Skeletal muscle tissue (tissue), 4 donors: Measurements from ENCODE around the gene KLHL22. TPM values are rescaled to one million over a fixed set of nuclear protein-coding genes. Genes with fewer than 3 reads are reported as not detected.

Experiments used
- H3K27ac ChIP-seq: one replicate; pipeline ENCODE4 v1.7.0; 2013; ENCODE audit warnings: mild to moderate bottlenecking, low read depth, low read length, inconsistent platforms
- H3K27me3 ChIP-seq, 3 donors: one replicate each; pipeline ENCODE4 v1.7.0; 2013; ENCODE audit warnings: low read length in 3 of 3; ENCODE audit not compliant: control insufficient read depth in 3 of 3, insufficient read depth in 3 of 3
- H3K36me3 ChIP-seq, 3 donors: one replicate each; pipeline ENCODE4 v1.7.0; 2013; ENCODE audit warnings: low read length in 3 of 3; ENCODE audit not compliant: control insufficient read depth in 3 of 3, insufficient read depth in 3 of 3
- H3K4me1 ChIP-seq, 3 donors: one replicate each; pipeline ENCODE4 v1.7.0; 2013; ENCODE audit warnings: low read length in 3 of 3, mild to moderate bottlenecking in 3 of 3; ENCODE audit not compliant: control insufficient read depth in 3 of 3, insufficient read depth in 3 of 3
- H3K4me3 ChIP-seq, 3 donors: one replicate each; pipeline ENCODE4 v1.7.0; 2013; ENCODE audit warnings: low read length in 3 of 3
- H3K9ac ChIP-seq, 3 donors: one replicate each; pipeline ENCODE4 v1.7.0; 2013; ENCODE audit warnings: low read length in 3 of 3, mild to moderate bottlenecking in 3 of 3, moderate library complexity in 2 of 3, low read depth in 1 of 3
- H3K9me3 ChIP-seq, 3 donors: one replicate each; pipeline ENCODE4 v1.7.0; 2013; ENCODE audit warnings: low read length in 3 of 3; ENCODE audit not compliant: control insufficient read depth in 3 of 3
- total RNA-seq: library from RNA; depleted of rRNA; stranded (reverse); fragments of >200 nt; gene quantifications from one replicate; pipeline ENCODE4 v1.2.3, GENCODE V29; 2014
- donor health status: Osteomylitis.

KLHL22 gene
- total RNA-seq, 1 donor from 2014 or later, result 35.5 TPM

- Histone ChIP-seq H3K9ac (peak overlapping the region in 2 of 3 donors; percentile 12 to 33), H3K27me3 (peaks cover 44 to 55% (median 47%) of the 10 kb centered on the region in 3 donors), H3K27ac (peak overlapping the region; percentile 14), H3K9me3 (no peaks in the 10 kb centered on the region), H3K4me3 (peak overlapping the region; percentile 4 to 38 (median 35)), H3K4me1 (peaks cover 14 to 34% (median 33%) of the 10 kb centered on the region in 3 donors), H3K36me3 (no peaks in the 10 kb centered on the region)
These were observed 59.9 kb downstream of the KLHL22 start for GRCh38 chr22:20435436-20436306.

DNA sequence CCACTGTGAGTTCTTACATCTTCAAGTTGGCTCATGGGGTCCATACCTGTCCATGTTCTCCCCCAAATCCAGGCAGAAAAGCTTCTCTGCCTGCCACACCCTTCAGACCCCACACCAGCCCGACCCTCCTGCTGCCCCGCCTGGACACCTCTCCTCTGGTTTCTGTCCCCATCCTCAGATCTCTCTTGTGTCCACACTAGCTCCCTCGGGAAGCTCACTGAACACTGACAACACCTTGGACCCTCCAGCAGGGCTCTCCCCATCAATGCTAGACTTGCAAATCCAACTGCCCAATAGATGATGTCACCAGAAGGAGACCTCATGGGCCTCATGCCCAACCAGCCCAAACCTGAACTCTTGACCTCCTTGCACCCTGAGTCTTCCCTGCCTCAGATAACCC, 60.8 kb downstream of the KLHL22 start:
- Histone ChIP-seq H3K9ac (no peak overlapping the region), H3K27ac (no peak overlapping the region), H3K4me3 (no peak overlapping the region), H3K27me3 (peaks cover 48 to 61% (median 53%) of the 10 kb centered on the region in 3 donors), H3K36me3 (no peaks in the 10 kb centered on the region), H3K9me3 (no peaks in the 10 kb centered on the region), H3K4me1 (peaks cover 14 to 37% (median 37%) of the 10 kb centered on the region in 3 donors)

DNA sequence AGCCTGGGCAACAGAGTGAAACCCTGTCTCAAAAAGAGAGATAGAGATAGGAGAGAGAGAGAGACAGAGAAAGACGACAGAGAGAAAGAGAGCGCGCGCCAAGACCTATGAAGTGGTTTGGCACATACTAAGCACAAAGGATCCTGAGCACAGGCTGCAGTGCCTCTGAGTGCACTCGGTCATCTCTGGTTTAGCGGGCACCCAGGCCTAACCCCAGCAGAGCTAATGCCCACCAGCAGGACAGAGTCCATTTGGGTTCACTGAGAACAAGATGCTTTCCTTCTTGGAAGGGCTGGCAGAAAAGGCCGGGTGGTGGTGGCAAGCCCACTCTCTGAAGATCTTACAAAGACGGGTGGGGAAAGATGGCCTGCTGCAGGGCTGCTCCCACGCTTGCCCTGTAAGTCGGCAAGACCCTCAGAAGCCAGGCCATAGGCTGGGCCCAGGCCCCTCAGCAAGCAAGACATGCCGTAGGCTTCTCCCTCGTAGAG, 61.3 kb downstream of the KLHL22 start:
- Histone ChIP-seq H3K9me3 (no peaks in the 10 kb centered on the region), H3K9ac (no peak overlapping the region), H3K27me3 (peaks cover 48 to 61% (median 53%) of the 10 kb centered on the region in 3 donors), H3K4me1 (peaks cover 14 to 37% (median 37%) of the 10 kb centered on the region in 3 donors), H3K27ac (no peak overlapping the region), H3K4me3 (no peak overlapping the region), H3K36me3 (no peaks in the 10 kb centered on the region)

GRCh38 chr22:20433686-20434241, 61.8 kb downstream of the KLHL22 start:
- peaks cover 0 to 3% (median 0%) of the 10 kb centered on the region in 3 donors for H3K36me3 ChIP-seq
- H3K27ac ChIP-seq, result no peak overlapping the region
- H3K9ac ChIP-seq, result no peak overlapping the region
- peaks cover 13 to 36% (median 33%) of the 10 kb centered on the region in 3 donors for H3K4me1 ChIP-seq
- no peaks in the 10 kb centered on the region for H3K9me3 ChIP-seq
- peaks cover 48 to 59% (median 50%) of the 10 kb centered on the region in 3 donors for H3K27me3 ChIP-seq
- H3K4me3 ChIP-seq, result no peak overlapping the region

DNA sequence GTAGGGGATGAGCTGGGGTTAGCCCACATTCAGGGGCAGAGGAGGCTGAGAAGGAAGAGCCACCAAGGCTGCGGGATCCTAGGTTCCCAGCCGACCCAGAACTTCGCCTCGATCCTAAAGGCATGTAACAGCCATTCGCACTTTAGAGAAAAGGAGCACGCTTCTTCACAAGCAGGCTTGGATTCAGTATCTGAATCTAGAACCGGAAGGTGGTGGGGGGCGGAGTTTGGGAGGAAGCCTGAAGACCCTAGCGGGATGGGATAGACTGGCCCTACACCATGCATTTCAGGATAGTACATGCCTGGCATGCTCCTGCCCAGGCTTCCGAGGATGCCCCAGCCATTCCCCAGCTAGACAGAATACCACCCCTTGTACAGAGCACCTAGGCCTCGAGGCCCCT, 62.4 kb downstream of the KLHL22 start:
- H3K27ac ChIP-seq, result no peak overlapping the region
- H3K9me3 ChIP-seq, result no peaks in the 10 kb centered on the region
- H3K4me3 ChIP-seq, result no peak overlapping the region
- peaks cover 0 to 4% (median 0%) of the 10 kb centered on the region in 3 donors for H3K36me3 ChIP-seq
- H3K27me3 ChIP-seq, result peaks cover 45 to 53% (median 48%) of the 10 kb centered on the region in 3 donors
- peaks cover 9 to 30% (median 29%) of the 10 kb centered on the region in 3 donors for H3K4me1 ChIP-seq
- no peak overlapping the region for H3K9ac ChIP-seq

DNA sequence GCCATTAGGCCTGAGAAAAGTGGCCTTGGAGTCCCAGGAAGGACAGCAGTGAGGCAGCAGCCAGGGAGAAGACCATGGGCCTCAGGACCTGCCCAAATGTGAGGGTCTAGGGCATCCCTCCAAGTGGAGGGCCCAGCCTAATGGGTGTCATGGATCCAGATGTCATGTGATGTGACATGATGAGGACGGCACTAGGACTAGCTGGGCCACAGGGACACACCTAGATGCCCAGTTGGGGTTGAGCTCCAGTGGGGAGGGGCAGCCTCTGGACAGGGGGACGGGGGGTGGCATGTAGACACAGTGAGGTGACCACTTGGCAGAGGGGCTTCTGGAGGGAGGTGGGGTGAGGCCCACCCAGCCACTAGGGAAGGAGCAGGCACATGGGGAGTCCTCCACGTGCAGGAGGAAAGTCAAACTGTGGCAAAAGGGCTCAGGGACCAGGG, 63.3 kb downstream of the KLHL22 start:
- no peak overlapping the region for H3K9ac ChIP-seq
- no peaks in the 10 kb centered on the region for H3K9me3 ChIP-seq
- H3K27ac ChIP-seq, result no peak overlapping the region
- H3K36me3 ChIP-seq, result peaks cover 0 to 4% (median under 1%) of the 10 kb centered on the region in 3 donors
- H3K27me3 ChIP-seq, result peaks cover 40 to 48% (median 45%) of the 10 kb centered on the region in 3 donors
- no peak overlapping the region for H3K4me3 ChIP-seq
- H3K4me1 ChIP-seq, result peaks cover 9 to 25% (median 24%) of the 10 kb centered on the region in 3 donors

DNA sequence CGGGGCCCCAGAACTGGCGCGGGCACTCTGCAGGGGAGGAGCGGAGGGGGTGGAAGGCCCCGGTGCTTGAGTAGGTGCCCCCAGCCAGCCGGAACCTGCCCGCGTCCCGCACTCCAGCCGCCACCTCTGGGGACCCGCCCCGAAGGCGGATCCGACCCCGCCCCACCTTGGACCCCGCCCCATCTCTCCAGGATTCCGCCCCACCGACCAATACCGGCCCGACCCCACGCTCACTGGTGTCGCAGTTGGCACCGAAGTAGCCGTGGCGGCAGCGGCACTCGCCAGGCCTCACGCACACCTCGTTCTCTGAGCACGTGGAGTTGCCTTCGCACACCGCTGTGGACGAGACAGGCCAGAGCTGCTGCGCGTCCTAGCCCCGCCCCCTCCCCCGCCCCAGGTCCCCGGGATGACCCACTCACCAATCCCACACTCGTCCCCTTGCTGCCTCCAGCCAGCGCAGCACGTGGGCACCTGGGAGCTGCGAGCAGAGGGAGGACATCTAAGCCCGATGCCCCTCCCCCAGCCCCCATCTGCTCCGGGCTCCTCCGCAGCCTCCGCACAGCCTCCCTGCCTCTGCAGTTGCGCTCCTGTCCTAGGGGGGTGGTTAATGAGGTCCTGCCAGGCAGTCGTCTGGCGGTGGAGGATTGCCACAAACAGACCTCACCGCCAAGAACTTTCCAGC, 63.9 kb downstream of the KLHL22 start:
- no peaks in the 10 kb centered on the region for H3K9me3 ChIP-seq
- H3K27ac ChIP-seq, result no peak overlapping the region
- H3K4me1 ChIP-seq, result peaks cover 9 to 19% (median 18%) of the 10 kb centered on the region in 3 donors
- peaks cover 34 to 42% (median 39%) of the 10 kb centered on the region in 3 donors for H3K27me3 ChIP-seq
- peaks cover 0 to 4% (median 3%) of the 10 kb centered on the region in 3 donors for H3K36me3 ChIP-seq
- H3K9ac ChIP-seq, result peak overlapping the region in 1 of 3 donors; percentile 66
- peak overlapping the region in 2 of 3 donors; percentile 68 to 70 for H3K4me3 ChIP-seq

DNA sequence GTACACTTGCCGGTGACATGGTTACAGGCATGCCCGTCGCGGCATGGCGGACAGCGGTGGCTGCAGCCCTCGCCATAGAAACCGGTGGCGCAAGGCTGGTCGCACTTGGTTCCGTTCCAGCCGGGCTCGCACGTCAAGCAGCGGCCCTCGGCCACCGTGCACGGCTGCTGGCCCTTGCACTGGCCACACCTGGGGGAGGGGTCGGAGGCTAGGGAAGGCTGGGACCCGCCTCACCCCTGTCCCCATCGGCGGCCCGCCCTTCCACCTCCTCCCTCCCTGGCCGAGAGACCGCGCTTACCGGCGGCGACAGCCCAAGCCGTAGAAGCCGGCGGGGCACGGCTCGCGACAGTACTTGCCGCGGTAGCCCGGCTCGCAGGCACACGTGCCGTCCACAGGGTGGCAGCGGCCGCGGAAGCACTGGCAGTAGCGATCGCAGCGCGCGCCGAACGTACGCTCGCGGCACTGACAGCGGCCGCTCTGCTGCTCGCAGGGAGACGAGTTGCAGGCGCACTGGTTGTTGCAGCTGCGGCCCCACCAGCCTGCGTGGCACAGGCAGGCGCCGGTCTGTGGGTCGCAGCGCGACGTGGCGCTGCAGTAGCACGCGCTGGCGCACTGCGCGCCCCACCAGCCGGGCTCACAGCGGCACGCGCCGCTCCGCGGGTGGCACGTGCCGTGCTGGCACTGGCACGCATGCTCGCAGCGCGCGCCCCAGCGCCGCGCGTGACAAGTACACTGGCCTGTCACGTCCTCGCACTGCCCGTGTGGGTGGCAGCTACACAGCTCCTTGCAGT, 64.7 kb downstream of the KLHL22 start:
- Histone ChIP-seq H3K9me3 (no peaks in the 10 kb centered on the region), H3K9ac (peak overlapping the region in 1 of 3 donors; percentile 66), H3K36me3 (peaks cover 0 to 4% (median 3%) of the 10 kb centered on the region in 3 donors), H3K27me3 (peaks cover 32 to 36% (median 36%) of the 10 kb centered on the region in 3 donors), H3K27ac (no peak overlapping the region), H3K4me1 (peaks cover 9 to 16% (median 16%) of the 10 kb centered on the region in 3 donors), H3K4me3 (peak overlapping the region in 2 of 3 donors; percentile 68 to 70)
